Nephron (organoid): ENCODE results near the gene USP22.

Experiments used
- H3K27ac Mint-ChIP-seq, 3 experiments: 2 replicates each; pipeline ENCODE4 v1.8.0; 2020; ENCODE audit warnings: mixed read lengths in 3 of 3, mild to moderate bottlenecking in 2 of 3, moderate library complexity in 1 of 3
- H3K27me3 Mint-ChIP-seq: 2 replicates; pipeline ENCODE4 v1.8.0; 2021; ENCODE audit warnings: low read depth, mild to moderate bottlenecking, moderate library complexity, mixed read lengths
- H3K36me3 Mint-ChIP-seq: 2 replicates; pipeline ENCODE4 v1.8.0; 2020; ENCODE audit warnings: low read depth, mixed read lengths
- H3K4me1 Mint-ChIP-seq: 2 replicates; pipeline ENCODE4 v1.8.0; 2020; ENCODE audit warnings: mixed read lengths
- H3K4me3 Mint-ChIP-seq, 3 experiments: 2 replicates each; pipeline ENCODE4 v1.8.0; 2020; ENCODE audit warnings: mild to moderate bottlenecking in 3 of 3, mixed read lengths in 3 of 3, moderate library complexity in 2 of 3
- H3K9me3 Mint-ChIP-seq: 2 replicates; pipeline ENCODE4 v1.8.0; 2020; ENCODE audit warnings: mixed read lengths
- CTCF ChIP-seq, 3 experiments: fragments of 200-600 bp; sonication (generic); IDR thresholded peaks; one replicate each; pipeline ENCODE4 v1.5.0; 2021; ENCODE audit warnings: antibody characterized with exemption in 3 of 3; ENCODE audit not compliant: unreplicated experiment in 3 of 3

Gene USP22

GRCh38 chr17:21042458-21043295 lies at the start of gene USP22:
Gene USP22 (minus strand): TSS chr17:21043011. CDS start chr17:21042835, 176 bp downstream.
- H3K4me3 Mint-ChIP-seq = peak within 1 kb of the TSS; percentile 98 to 99 (median 99)
- no peak for TF ChIP-seq CTCF (IDR thresholded peaks at IDR 0.05; ENCODE audit: unreplicated experiment in 3 of 3)
- peak within 1 kb of the TSS; percentile 99 for H3K27ac Mint-ChIP-seq
- peaks cover 23% of the 10 kb centered on the region for H3K4me1 Mint-ChIP-seq
- H3K9me3 Mint-ChIP-seq = no peaks in the 10 kb centered on the region
- H3K36me3 Mint-ChIP-seq = peaks cover 6% of the 10 kb centered on the region
- H3K27me3 Mint-ChIP-seq = no peaks in the 10 kb centered on the region

- TF ChIP-seq CTCF (IDR thresholded peaks at IDR 0.05; ENCODE audit: unreplicated experiment in 3 of 3) = no peak
- H3K9me3 Mint-ChIP-seq = no peaks in the 10 kb centered on the region
These were observed 48.2 kb upstream of the USP22 start for GRCh38 chr17:21090902-21091618.

GRCh38 chr17:21089933-21090901 lies 47.4 kb upstream of the USP22 start:
- H3K4me3 Mint-ChIP-seq = no peak overlapping the region
- H3K27ac Mint-ChIP-seq = no peak overlapping the region
- H3K9me3 Mint-ChIP-seq = no peaks in the 10 kb centered on the region
- H3K27me3 Mint-ChIP-seq = no peaks in the 10 kb centered on the region
- no peaks in the 10 kb centered on the region for H3K36me3 Mint-ChIP-seq
- no peak for TF ChIP-seq CTCF (IDR thresholded peaks at IDR 0.05; ENCODE audit: unreplicated experiment in 3 of 3)
- H3K4me1 Mint-ChIP-seq = peaks cover 8% of the 10 kb centered on the region

More at GRCh38 chr17:21090902-21091618, 48.2 kb upstream of the USP22 start:
- Mint-ChIP-seq H3K4me3 (no peak overlapping the region), H3K4me1 (peaks cover 8% of the 10 kb centered on the region), H3K27me3 (no peaks in the 10 kb centered on the region), H3K36me3 (no peaks in the 10 kb centered on the region), H3K27ac (no peak overlapping the region)

- no peaks in the 10 kb centered on the region for H3K9me3 Mint-ChIP-seq
- H3K4me3 Mint-ChIP-seq = no peak overlapping the region
- H3K27me3 Mint-ChIP-seq = no peaks in the 10 kb centered on the region
These were observed 46.3 kb upstream of the USP22 start for GRCh38 chr17:21089145-21089544.

More at GRCh38 chr17:21089145-21089544, 46.3 kb upstream of the USP22 start:
- Mint-ChIP-seq H3K4me1 (peaks cover 8% of the 10 kb centered on the region), H3K36me3 (no peaks in the 10 kb centered on the region), H3K27ac (no peak overlapping the region)
- TF ChIP-seq CTCF (IDR thresholded peaks at IDR 0.05; ENCODE audit: unreplicated experiment in 3 of 3) = no peak
